HepG2 (cell line): ENCODE data around the gene RAB8A. TPM values are rescaled to one million over a fixed set of nuclear protein-coding genes. Genes with fewer than 3 reads are reported as not detected.

Experiments used
- ARHGAP35 ChIP-seq: sonication (generic); formaldehyde crosslinking; IDR thresholded peaks from 2 replicates; pipeline ENCODE4 v1.9.0; 2022; ENCODE audit warnings: mild to moderate bottlenecking, inconsistent platforms, moderate library complexity, missing genetic modification reagents, borderline replicate concordance
- KDM5B ChIP-seq: sonication (generic); formaldehyde crosslinking; IDR thresholded peaks from 2 replicates; pipeline ENCODE4 v1.4.0; 2020; ENCODE audit warnings: missing genetic modification reagents, mild to moderate bottlenecking, borderline replicate concordance
- MBD4 ChIP-seq: IDR thresholded peaks from 2 replicates; pipeline ENCODE4 v1.6.1; 2012; ENCODE audit warnings: low read length, inconsistent platforms, borderline replicate concordance
- MYC ChIP-seq: sonication (generic); formaldehyde crosslinking; IDR thresholded peaks from 2 replicates; pipeline ENCODE4 v1.9.0; 2021; ENCODE audit warnings: missing genetic modification reagents, borderline replicate concordance
- NFYB ChIP-seq: sonication (generic); formaldehyde crosslinking; IDR thresholded peaks from 2 replicates; pipeline ENCODE4 v1.4.0; 2020; ENCODE audit warnings: missing genetic modification reagents
- RARA ChIP-seq: IDR thresholded peaks from 2 replicates; pipeline ENCODE4 v1.6.1; 2016; ENCODE audit warnings: missing genetic modification reagents, missing compliant biosample characterization
- SAP130 ChIP-seq: IDR thresholded peaks from 2 replicates; pipeline ENCODE4 v1.6.1; 2016; ENCODE audit warnings: low read depth
- SOX5 ChIP-seq: IDR thresholded peaks from 2 replicates; pipeline ENCODE4 v1.6.1; 2016; ENCODE audit warnings: borderline replicate concordance
- SP5 ChIP-seq: IDR thresholded peaks from 2 replicates; pipeline ENCODE4 v1.6.1; 2016; ENCODE audit warnings: low read depth, borderline replicate concordance
- SRSF1 ChIP-seq: fragments of 200-400 bp; formaldehyde crosslinking; optimal IDR thresholded peaks from 2 replicates; pipeline ENCODE3; 2017; ENCODE audit warnings: mild to moderate bottlenecking, low read depth, low read length, moderate library complexity
- TCF7 ChIP-seq: sonication (generic); IDR thresholded peaks from 2 replicates; pipeline ENCODE4 v1.6.1; 2016; ENCODE audit warnings: antibody characterized with exemption, low read depth
- ZBTB38 ChIP-seq: sonication (generic); formaldehyde crosslinking; IDR thresholded peaks from 2 replicates; pipeline ENCODE4 v1.5.1; 2020; ENCODE audit warnings: mild to moderate bottlenecking, missing genetic modification reagents
- ZFP90 ChIP-seq: sonication (generic); formaldehyde crosslinking; IDR thresholded peaks from 2 replicates; pipeline ENCODE4 v1.8.0; 2022; ENCODE audit warnings: missing genetic modification reagents, mild to moderate bottlenecking, inconsistent platforms, borderline replicate concordance
- ZNF329 ChIP-seq: sonication (generic); formaldehyde crosslinking; IDR thresholded peaks from 2 replicates; pipeline ENCODE4 v1.9.0; 2021; ENCODE audit warnings: low read depth, mild to moderate bottlenecking, missing genetic modification reagents
- ZNF777 ChIP-seq: sonication (generic); formaldehyde crosslinking; IDR thresholded peaks from 2 replicates; pipeline ENCODE4 v1.4.0; 2020; ENCODE audit warnings: missing genetic modification reagents
- polyA plus RNA-seq, 8 experiments: library from polyadenylated mRNA; depleted of rRNA in 3 of 8; stranded (reverse) in 7 of 8; unstranded in 1 of 8; fragments of >200 nt; fragmentation: Illumina TruSeq in 4 of 8; extraction: Trizol in 4 of 8; gene quantifications; 2 replicates each; pipeline versions ENCODE4 v1.2.1 to v1.2.3, GENCODE V29; 2011 to 2016; ENCODE audit warnings: low read depth in 4 of 8, missing spikeins in 1 of 8, mixed read lengths in 1 of 8; ENCODE audit not compliant: insufficient read depth in 1 of 8
- total RNA-seq, 5 experiments: library from RNA; depleted of rRNA; stranded (reverse); fragments of >200 nt; fragmentation: Illumina TruSeq; extraction: Trizol; gene quantifications; 2 replicates each; pipeline ENCODE4 v1.2.3, GENCODE V29; 2016; ENCODE audit warnings: low read depth in 1 of 5
- TF ChIP-seq, protein P1 (sequence below), 2 experiments: fragments of 450-650 bp in 1 of 2; sonication (generic) in 1 of 2; formaldehyde crosslinking in 1 of 2; IDR thresholded peaks; 2 replicates each; pipeline versions ENCODE4 v1.6.1 to v1.8.0; 2016 to 2022; ENCODE audit warnings: antibody characterized with exemption in 1 of 2, mild to moderate bottlenecking in 1 of 2, missing genetic modification reagents in 1 of 2
- TF ChIP-seq, protein P2 (sequence below): IDR thresholded peaks from 2 replicates; pipeline ENCODE4 v1.6.1; 2016; ENCODE audit warnings: missing genetic modification reagents, missing compliant biosample characterization
- TF ChIP-seq, protein P3 (sequence below): sonication (generic); formaldehyde crosslinking; IDR thresholded peaks from 2 replicates; pipeline ENCODE4 v1.4.0; 2020; ENCODE audit warnings: missing genetic modification reagents, borderline replicate concordance

RAB8A gene
- total and polyA plus RNA-seq, 2 of the 13 experiments (the other 11 are each of a cell fraction or from before 2014, with no cell fraction given) = 36.7 to 45.0 TPM

DNA sequence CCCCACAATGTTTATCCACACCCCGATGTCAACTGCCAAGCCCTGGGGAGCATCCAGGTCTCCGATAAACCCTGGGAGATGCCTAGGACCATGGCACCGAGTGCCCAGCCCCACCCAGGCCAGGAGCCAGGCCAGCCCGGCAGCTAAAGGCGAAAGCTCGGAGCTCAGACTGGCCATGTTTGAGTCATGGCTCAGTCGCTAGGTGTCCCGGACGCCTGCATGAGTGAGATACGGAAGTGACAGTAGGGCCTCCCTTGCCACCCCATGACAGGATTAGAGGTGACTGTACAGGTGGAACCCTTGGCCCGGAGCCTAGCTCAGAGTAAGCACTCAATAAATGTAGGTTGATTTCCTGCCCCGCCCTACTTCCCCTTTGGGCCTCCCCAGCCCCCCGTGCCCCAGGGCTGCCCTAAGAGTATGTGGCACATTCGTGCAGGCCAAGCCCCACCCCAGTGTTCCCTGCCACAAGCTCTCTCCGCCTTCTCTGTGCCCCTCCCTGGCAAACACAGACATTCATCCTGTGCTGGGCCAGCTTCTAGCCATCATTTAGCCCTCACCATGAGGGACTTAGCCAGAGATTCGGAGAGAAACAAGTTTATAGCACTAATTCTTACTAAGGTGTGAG, 41.2 kb upstream of the RAB8A start (continued):
- TF ChIP-seq, protein P1, sequence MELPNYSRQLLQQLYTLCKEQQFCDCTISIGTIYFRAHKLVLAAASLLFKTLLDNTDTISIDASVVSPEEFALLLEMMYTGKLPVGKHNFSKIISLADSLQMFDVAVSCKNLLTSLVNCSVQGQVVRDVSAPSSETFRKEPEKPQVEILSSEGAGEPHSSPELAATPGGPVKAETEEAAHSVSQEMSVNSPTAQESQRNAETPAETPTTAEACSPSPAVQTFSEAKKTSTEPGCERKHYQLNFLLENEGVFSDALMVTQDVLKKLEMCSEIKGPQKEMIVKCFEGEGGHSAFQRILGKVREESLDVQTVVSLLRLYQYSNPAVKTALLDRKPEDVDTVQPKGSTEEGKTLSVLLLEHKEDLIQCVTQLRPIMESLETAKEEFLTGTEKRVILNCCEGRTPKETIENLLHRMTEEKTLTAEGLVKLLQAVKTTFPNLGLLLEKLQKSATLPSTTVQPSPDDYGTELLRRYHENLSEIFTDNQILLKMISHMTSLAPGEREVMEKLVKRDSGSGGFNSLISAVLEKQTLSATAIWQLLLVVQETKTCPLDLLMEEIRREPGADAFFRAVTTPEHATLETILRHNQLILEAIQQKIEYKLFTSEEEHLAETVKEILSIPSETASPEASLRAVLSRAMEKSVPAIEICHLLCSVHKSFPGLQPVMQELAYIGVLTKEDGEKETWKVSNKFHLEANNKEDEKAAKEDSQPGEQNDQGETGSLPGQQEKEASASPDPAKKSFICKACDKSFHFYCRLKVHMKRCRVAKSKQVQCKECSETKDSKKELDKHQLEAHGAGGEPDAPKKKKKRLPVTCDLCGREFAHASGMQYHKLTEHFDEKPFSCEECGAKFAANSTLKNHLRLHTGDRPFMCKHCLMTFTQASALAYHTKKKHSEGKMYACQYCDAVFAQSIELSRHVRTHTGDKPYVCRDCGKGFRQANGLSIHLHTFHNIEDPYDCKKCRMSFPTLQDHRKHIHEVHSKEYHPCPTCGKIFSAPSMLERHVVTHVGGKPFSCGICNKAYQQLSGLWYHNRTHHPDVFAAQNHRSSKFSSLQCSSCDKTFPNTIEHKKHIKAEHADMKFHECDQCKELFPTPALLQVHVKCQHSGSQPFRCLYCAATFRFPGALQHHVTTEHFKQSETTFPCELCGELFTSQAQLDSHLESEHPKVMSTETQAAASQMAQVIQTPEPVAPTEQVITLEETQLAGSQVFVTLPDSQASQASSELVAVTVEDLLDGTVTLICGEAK (IDR thresholded peaks at IDR 0.05) = no peak
- TF ChIP-seq, protein P1 (CRISPR knock-in tag; IDR thresholded peaks at IDR 0.05) = no peak
- TF ChIP-seq SAP130 (CRISPR knock-in tag) (peak; percentile 82), ZNF329 (CRISPR knock-in tag) (no peak), SP5 (CRISPR knock-in tag) (peak; percentile 48), RARA (peak; percentile 44; the same call in 1 of the 2 replicates), ZFP90 (CRISPR knock-in tag) (0 out of 2 replicates have a peak, but pooled peaks have one; percentile 16), SRSF1 (peak; percentile 34), ARHGAP35 (CRISPR knock-in tag) (no peak), ZNF777 (CRISPR knock-in tag) (0 out of 2 replicates have a peak, but pooled peaks have one; percentile 29), KDM5B (CRISPR knock-in tag) (0 out of 2 replicates have a peak, but pooled peaks have one; percentile 28), TCF7 (no peak), MBD4 (no peak), MYC (CRISPR knock-in tag) (peak; percentile 30; the same call in 1 of the 2 replicates), SOX5 (CRISPR knock-in tag) (0 out of 2 replicates have a peak, but pooled peaks have one; percentile 6), ZBTB38 (CRISPR knock-in tag) (peak; percentile 35; the same call in 1 of the 2 replicates), NFYB (CRISPR knock-in tag) (no peak)
- TF ChIP-seq, protein P2, sequence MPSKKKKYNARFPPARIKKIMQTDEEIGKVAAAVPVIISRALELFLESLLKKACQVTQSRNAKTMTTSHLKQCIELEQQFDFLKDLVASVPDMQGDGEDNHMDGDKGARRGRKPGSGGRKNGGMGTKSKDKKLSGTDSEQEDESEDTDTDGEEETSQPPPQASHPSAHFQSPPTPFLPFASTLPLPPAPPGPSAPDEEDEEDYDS = peak; percentile 15; the same call in 1 of the 2 replicates
- TF ChIP-seq, protein P3, sequence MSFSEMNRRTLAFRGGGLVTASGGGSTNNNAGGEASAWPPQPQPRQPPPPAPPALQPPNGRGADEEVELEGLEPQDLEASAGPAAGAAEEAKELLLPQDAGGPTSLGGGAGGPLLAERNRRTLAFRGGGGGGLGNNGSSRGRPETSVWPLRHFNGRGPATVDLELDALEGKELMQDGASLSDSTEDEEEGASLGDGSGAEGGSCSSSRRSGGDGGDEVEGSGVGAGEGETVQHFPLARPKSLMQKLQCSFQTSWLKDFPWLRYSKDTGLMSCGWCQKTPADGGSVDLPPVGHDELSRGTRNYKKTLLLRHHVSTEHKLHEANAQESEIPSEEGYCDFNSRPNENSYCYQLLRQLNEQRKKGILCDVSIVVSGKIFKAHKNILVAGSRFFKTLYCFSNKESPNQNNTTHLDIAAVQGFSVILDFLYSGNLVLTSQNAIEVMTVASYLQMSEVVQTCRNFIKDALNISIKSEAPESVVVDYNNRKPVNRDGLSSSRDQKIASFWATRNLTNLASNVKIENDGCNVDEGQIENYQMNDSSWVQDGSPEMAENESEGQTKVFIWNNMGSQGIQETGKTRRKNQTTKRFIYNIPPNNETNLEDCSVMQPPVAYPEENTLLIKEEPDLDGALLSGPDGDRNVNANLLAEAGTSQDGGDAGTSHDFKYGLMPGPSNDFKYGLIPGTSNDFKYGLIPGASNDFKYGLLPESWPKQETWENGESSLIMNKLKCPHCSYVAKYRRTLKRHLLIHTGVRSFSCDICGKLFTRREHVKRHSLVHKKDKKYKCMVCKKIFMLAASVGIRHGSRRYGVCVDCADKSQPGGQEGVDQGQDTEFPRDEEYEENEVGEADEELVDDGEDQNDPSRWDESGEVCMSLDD (CRISPR knock-in tag) = no peak
